Stomach smooth muscle (tissue), 2 donors: ENCODE results near the gene RAP1B.

Experiments
- H3K27ac ChIP-seq: one replicate; pipeline ENCODE4 v1.7.0; 2013; ENCODE audit warnings: mild to moderate bottlenecking, low read length, inconsistent platforms
- H3K27me3 ChIP-seq, 2 donors: one replicate each; pipeline ENCODE4 v1.7.0; 2013; ENCODE audit warnings: low read length in 2 of 2; ENCODE audit not compliant: insufficient read depth in 2 of 2, control insufficient read depth in 1 of 2
- H3K36me3 ChIP-seq, 2 donors: one replicate each; pipeline ENCODE4 v1.7.0; 2013; ENCODE audit warnings: low read length in 2 of 2; ENCODE audit not compliant: control insufficient read depth in 2 of 2, insufficient read depth in 2 of 2
- H3K4me1 ChIP-seq: one replicate; pipeline ENCODE4 v1.7.0; 2013; ENCODE audit warnings: low read length; ENCODE audit not compliant: control insufficient read depth, insufficient read depth
- H3K4me3 ChIP-seq, 2 donors: one replicate each; pipeline ENCODE4 v1.7.0; 2013; ENCODE audit warnings: low read length in 2 of 2
- H3K9ac ChIP-seq, 2 donors: one replicate each; pipeline ENCODE4 v1.7.0; 2013; ENCODE audit warnings: low read length in 2 of 2, mild to moderate bottlenecking in 1 of 2
- H3K9me3 ChIP-seq, 2 donors: one replicate each; pipeline ENCODE4 v1.7.0; 2013; ENCODE audit warnings: low read length in 2 of 2; ENCODE audit not compliant: control insufficient read depth in 2 of 2
- donor health status: healthy.
- donor health status: Pancreatic carcinoma.

RAP1B gene

DNA sequence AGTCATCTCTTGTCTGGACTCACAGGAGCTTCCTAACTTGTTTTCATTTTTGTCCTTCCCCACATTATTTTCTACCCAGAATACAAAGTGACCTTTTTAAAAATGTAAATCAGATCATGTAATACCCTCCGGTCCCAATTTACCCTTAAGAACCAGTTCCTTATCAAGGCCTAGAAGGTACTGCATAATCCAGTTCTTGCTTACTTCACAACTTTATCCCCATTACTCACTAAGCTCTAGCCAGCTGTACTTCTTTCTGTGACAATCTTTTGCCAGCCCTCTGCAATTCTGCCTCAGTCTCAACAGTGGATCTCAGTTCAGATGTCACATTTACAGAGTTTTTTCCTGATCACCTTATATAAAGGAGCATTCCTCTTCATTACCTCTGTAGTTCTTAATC, 11.6 kb downstream of the RAP1B start:
- Histone ChIP-seq H3K9ac (no peak overlapping the region), H3K27ac (no peak overlapping the region), H3K4me3 (no peak overlapping the region), H3K9me3 (no peaks in the 10 kb centered on the region), H3K4me1 (no peaks in the 10 kb centered on the region), H3K36me3 (peaks cover 3 to 9% of the 10 kb centered on the region in 2 donors), H3K27me3 (no peaks in the 10 kb centered on the region)

DNA sequence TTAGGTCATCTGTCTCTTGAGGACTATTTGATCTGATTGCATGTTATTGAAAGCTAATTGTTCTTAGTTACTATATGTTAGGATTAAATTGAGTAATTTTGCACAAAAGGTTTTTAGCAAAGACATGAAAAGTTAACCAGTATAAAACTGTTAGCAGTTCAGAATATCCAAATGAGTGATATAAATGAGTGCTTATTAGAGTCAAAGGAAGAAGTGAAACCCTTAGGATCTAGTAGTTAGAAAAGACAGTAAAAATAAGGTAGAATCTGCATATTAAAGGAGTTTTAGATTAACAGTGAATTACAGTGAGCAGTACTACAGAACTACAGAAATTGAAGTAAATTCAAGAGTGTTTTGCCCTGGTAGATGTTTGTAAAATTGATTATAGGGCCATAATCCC, 12.4 kb downstream of the RAP1B start:
- H3K27me3 ChIP-seq, result no peaks in the 10 kb centered on the region
- H3K4me3 ChIP-seq, result no peak overlapping the region
- H3K27ac ChIP-seq, result no peak overlapping the region
- no peak overlapping the region for H3K9ac ChIP-seq
- H3K9me3 ChIP-seq, result peaks cover 0 to 3% of the 10 kb centered on the region in 2 donors
- peaks cover 3 to 10% of the 10 kb centered on the region in 2 donors for H3K36me3 ChIP-seq
- no peaks in the 10 kb centered on the region for H3K4me1 ChIP-seq

DNA sequence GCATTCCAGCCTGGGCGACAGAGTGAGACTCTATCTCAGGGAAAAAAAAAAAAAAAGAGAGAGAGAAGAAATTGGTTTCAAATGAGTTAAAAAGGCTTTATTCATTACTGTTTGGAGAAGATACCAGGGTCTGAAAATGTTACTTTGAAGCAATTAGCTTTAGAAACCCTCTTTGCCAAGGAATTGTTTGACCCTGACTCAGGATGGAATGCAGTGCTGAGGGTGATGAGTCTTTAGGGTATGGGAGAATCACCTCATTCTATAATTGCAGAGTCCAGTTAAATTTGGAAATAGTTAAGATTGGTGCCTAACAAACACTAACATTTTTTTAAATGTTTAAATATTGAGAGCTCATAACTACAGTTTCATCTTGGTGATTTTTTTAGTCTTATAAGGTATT, 13.3 kb downstream of the RAP1B start:
- peaks cover 0 to 5% of the 10 kb centered on the region in 2 donors for H3K9me3 ChIP-seq
- peaks cover 3 to 10% of the 10 kb centered on the region in 2 donors for H3K36me3 ChIP-seq
- H3K4me1 ChIP-seq, result no peaks in the 10 kb centered on the region
- H3K27ac ChIP-seq, result no peak overlapping the region
- no peak overlapping the region for H3K4me3 ChIP-seq
- H3K9ac ChIP-seq, result no peak overlapping the region
- no peaks in the 10 kb centered on the region for H3K27me3 ChIP-seq

DNA sequence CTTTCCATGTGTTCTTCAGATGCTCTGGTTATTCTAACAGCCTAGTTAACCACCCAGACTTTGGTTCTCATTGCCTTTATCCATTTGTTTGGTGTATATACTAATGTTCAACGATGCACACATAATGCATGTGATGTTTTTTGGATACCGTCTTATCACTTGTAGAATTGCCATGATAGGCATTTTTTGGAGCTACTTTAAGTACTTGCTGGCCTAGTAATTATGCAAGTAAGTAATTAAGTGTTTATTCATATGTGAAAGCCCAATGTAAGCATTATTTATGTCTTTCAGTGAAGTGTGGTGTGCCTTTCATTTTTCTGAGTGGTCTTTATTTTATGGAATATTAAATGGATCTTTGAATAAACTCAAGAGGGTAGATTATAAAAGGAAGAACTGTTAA, 14.2 kb downstream of the RAP1B start:
- Histone ChIP-seq H3K4me3 (no peak overlapping the region), H3K9me3 (peaks cover 0 to 5% of the 10 kb centered on the region in 2 donors), H3K4me1 (peaks cover under 1% of the 10 kb centered on the region), H3K36me3 (peaks cover 3 to 10% of the 10 kb centered on the region in 2 donors), H3K27ac (no peak overlapping the region), H3K27me3 (no peaks in the 10 kb centered on the region), H3K9ac (no peak overlapping the region)

DNA sequence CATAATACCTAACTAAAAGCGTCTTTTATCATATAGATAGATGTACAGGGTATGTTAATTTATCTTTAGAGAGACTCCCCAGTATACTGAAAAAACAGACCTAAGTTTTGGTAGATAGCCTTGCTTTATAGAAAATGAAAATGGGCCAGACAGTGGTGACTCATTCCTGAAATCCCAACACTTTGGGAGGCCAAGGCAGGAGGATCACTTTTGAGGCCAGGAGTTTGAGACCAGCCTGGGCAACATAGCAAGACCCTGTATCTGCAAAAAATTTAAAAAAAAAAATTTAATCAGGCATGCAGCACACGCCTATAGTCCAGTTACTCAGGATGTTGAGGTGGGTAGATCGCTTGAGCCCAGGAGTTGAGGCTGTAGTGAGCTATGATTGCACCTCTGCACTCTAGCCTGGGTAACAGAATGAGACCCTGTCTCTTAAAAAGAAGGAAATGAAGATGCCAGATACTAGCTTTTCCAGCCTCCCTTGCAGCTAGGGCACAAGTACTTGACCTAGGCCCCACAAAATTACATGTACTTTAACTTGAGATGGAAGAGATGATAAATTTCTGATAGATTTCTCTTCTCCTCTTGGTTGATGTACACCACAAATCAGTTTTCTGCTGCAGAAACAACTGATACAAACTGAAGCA, 17.1 kb downstream of the RAP1B start:
- Histone ChIP-seq H3K27me3 (no peaks in the 10 kb centered on the region), H3K27ac (no peak overlapping the region), H3K4me1 (peaks cover 6% of the 10 kb centered on the region), H3K36me3 (peaks cover 3 to 10% of the 10 kb centered on the region in 2 donors), H3K9me3 (peaks cover 0 to 5% of the 10 kb centered on the region in 2 donors), H3K4me3 (no peak overlapping the region), H3K9ac (no peak overlapping the region)

DNA sequence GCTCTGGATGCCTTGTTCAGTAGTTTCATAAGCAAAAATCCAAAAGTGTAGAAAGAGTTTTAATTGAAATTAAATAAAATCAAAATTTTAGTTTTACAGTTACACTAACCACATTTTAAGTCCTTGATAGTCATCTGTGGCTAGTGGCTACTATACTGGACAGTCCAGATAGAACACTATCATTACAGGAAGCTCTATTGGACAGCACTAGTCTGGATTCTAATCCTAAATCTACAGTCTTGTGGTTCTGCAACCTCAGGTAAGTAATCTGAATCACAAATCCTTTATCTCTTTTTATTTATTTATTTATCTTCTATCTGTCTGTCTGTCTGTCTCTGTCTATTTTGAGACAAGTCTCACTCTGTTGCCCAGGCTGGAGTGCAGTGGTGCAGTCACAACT, 18.0 kb downstream of the RAP1B start:
- Histone ChIP-seq H3K4me3 (no peak overlapping the region), H3K36me3 (peaks cover 3 to 10% of the 10 kb centered on the region in 2 donors), H3K27ac (no peak overlapping the region), H3K9me3 (peaks cover 0 to 5% of the 10 kb centered on the region in 2 donors), H3K27me3 (no peaks in the 10 kb centered on the region), H3K4me1 (peaks cover 6% of the 10 kb centered on the region), H3K9ac (no peak overlapping the region)

DNA sequence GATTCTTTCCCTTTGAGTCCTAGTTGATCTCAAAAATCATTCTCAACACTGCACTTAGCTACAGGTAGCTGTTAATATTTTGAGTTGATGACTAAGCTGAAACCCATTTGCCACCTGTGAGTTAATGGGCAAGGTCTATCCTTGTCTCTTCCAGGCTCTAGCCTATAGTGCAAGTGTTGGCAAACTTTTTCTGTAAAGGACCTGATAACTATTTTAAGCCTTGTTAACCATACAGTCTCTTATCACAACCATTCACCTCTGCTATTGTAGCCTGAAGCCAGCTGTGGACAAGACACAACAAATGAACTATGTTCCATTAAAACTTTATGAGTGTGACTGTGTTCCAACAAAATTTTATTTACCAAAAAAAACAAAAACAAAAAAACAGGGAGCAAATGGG, 19.4 kb downstream of the RAP1B start:
- no peak overlapping the region for H3K27ac ChIP-seq
- no peak overlapping the region for H3K4me3 ChIP-seq
- no peak overlapping the region for H3K9ac ChIP-seq
- peaks cover 6% of the 10 kb centered on the region for H3K4me1 ChIP-seq
- no peaks in the 10 kb centered on the region for H3K27me3 ChIP-seq
- H3K9me3 ChIP-seq, result peaks cover 0 to 5% of the 10 kb centered on the region in 2 donors
- H3K36me3 ChIP-seq, result peaks cover 3 to 10% of the 10 kb centered on the region in 2 donors

DNA sequence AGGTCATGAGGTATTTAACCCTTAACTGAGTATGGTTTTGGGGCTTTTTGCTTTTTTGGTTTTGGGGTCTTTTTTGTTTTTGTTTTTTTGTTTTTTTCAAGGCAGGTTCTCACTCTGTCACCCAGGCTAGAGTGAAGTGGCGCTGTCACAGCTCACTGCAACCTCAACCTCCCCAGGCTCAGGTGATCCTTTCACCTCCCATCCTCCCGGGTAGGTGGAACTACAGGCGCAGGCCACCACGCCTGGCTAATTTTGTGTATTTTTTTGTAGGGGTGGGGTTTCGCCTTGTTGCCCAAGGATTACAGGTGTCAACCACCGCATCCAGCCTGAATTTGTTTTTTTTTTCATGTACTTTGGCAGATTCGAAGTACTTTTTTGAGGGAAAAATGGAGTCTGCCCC, 19.9 kb downstream of the RAP1B start:
- no peak overlapping the region for H3K9ac ChIP-seq
- H3K27ac ChIP-seq, result no peak overlapping the region
- peaks cover 3 to 10% of the 10 kb centered on the region in 2 donors for H3K36me3 ChIP-seq
- H3K27me3 ChIP-seq, result no peaks in the 10 kb centered on the region
- H3K4me3 ChIP-seq, result no peak overlapping the region
- peaks cover 0 to 5% of the 10 kb centered on the region in 2 donors for H3K9me3 ChIP-seq
- H3K4me1 ChIP-seq, result peaks cover 6% of the 10 kb centered on the region

DNA sequence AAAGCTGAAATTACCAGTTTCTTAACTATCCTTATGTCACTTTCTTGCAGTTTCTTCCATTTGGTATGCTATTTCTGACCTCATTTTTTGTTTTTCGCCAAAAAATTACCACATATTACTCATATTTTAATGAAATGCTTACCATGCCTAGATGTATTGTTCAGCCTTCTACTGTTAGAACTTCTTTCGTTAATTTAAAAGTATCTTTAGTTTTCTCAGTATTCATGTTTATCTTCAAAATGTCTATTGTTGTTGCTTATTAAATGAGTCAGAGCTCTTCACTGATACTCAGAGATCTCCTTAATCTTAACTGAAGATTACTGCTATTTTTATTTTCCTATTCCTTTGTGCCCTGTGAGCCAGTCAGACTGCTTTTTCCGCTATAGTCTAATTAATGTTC, 20.5 kb downstream of the RAP1B start:
- Histone ChIP-seq H3K9ac (no peak overlapping the region), H3K4me3 (no peak overlapping the region), H3K4me1 (peaks cover 6% of the 10 kb centered on the region), H3K9me3 (peaks cover 0 to 5% of the 10 kb centered on the region in 2 donors), H3K36me3 (peaks cover 3 to 4% of the 10 kb centered on the region in 2 donors), H3K27ac (no peak overlapping the region), H3K27me3 (no peaks in the 10 kb centered on the region)

DNA sequence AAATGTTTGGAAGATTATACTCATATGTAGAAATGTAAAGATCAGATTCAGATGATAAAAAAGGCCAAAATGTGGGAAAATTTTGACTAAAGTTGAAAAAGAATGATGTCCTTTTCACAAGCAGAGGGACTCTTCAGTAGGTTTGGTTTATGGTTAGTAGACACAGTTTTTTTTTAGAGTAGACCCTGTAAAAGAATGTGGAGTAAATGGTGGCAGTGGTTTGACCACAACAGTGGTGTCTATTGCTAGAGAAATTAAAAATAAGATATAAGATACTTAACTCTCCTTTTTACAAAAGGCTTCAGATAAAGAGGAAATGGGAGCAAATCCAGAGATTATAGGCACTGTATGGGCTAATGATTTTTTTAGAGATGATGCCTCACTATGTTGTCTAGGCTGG, 21.8 kb downstream of the RAP1B start:
- Histone ChIP-seq H3K27me3 (no peaks in the 10 kb centered on the region), H3K9me3 (peaks cover 0 to 5% of the 10 kb centered on the region in 2 donors), H3K4me3 (no peak overlapping the region), H3K4me1 (peaks cover 9% of the 10 kb centered on the region), H3K9ac (no peak overlapping the region), H3K27ac (no peak overlapping the region), H3K36me3 (peaks cover 0 to 2% of the 10 kb centered on the region in 2 donors)
